Activated CD8-positive, alpha-beta T cell treated with anti-CD3 and anti-CD28 coated beads for 36 hours (primary cell): Measurements from ENCODE around the gene ATP1B1. TPM values are rescaled to one million over a fixed set of nuclear protein-coding genes. Genes with fewer than 3 reads are reported as not detected.

Source experiments
- ATAC-seq: fragments of 200-7000 bp; cut with Tn5 transposase; one replicate; pipeline ENCODE4 v1.10.0; 2021; ENCODE audit warnings: mild to moderate bottlenecking, moderate library complexity
- CTCF ChIA-PET: fragments of 350-600 bp; sonication (Branson Sonifier 250); formaldehyde crosslinking; loops from one replicate; lab custom pipeline; 2021; ENCODE audit warnings: antibody characterized with exemption; lab: Charles Lee
- POLR2A ChIA-PET: fragments of 350-600 bp; sonication (Branson Sonifier 250); formaldehyde crosslinking; loops from one replicate; lab custom pipeline; 2021; ENCODE audit warnings: antibody characterized with exemption; lab: Charles Lee
- DNase-seq: peaks from one replicate; pipeline ENCODE4 v3.0.0-alpha.2; 2020
- H3K27ac Mint-ChIP-seq: one replicate; pipeline ENCODE4 v1.8.0; 2021; ENCODE audit warnings: mild to moderate bottlenecking, mixed read lengths
- H3K27me3 Mint-ChIP-seq: one replicate; pipeline ENCODE4 v1.8.0; 2021; ENCODE audit warnings: mixed read lengths
- H3K36me3 Mint-ChIP-seq: one replicate; pipeline ENCODE4 v1.8.0; 2021; ENCODE audit warnings: low read depth, mixed read lengths
- H3K4me1 Mint-ChIP-seq: one replicate; pipeline ENCODE4 v1.8.0; 2021; ENCODE audit warnings: low read depth, mixed read lengths
- H3K4me3 Mint-ChIP-seq: one replicate; pipeline ENCODE4 v1.8.0; 2021; ENCODE audit warnings: mild to moderate bottlenecking, moderate library complexity, mixed read lengths
- H3K9me3 Mint-ChIP-seq: one replicate; pipeline ENCODE4 v1.8.0; 2021; ENCODE audit warnings: mixed read lengths
- intact Hi-C: fragments of 100-400 bp; cut with micrococcal nuclease; formaldehyde crosslinking; loops from one replicate; pipeline ENCODE4 v1.10.0; 2022
- total RNA-seq, 2 experiments: library from RNA; stranded (reverse); gene quantifications; one replicate each; pipeline ENCODE4 v1.2.3, GENCODE V29; 2021
- TF ChIP-seq, protein P1 (sequence below): fragments of 200-600 bp; IDR thresholded peaks from one replicate; pipeline ENCODE4 v1.8.0; 2022; ENCODE audit warnings: antibody characterized with exemption, mild to moderate bottlenecking

The ATP1B1 gene
- total RNA-seq, 2 experiments from 2014 or later, result 3.1 to 3.7 TPM

- Mint-ChIP-seq H3K36me3 (no peaks in the 10 kb centered on the region), H3K4me3 (no peak overlapping the region)
- CTCF ChIA-PET, result no interaction called here
Measured at GRCh38 chr1:169126335-169126734, 19.8 kb downstream of the ATP1B1 start.

DNA sequence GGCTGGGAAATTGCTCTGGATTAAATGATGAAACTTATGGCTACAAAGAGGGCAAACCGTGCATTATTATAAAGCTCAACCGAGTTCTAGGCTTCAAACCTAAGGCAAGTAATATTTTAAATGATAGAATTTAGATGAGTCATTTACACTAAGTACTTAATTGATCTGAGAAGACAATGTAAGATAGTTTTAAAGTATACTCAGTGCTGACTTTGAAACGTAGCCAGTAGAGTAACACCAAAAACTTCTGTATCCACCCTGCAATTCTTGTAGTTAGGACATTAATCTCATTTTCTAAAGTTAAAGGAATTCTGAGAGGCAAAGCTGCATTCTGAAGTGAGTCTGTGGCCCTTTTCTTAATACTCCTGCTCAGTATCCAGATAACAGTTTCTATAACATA lies 20.8 kb downstream of the ATP1B1 start:
- TF ChIP-seq, protein P1, sequence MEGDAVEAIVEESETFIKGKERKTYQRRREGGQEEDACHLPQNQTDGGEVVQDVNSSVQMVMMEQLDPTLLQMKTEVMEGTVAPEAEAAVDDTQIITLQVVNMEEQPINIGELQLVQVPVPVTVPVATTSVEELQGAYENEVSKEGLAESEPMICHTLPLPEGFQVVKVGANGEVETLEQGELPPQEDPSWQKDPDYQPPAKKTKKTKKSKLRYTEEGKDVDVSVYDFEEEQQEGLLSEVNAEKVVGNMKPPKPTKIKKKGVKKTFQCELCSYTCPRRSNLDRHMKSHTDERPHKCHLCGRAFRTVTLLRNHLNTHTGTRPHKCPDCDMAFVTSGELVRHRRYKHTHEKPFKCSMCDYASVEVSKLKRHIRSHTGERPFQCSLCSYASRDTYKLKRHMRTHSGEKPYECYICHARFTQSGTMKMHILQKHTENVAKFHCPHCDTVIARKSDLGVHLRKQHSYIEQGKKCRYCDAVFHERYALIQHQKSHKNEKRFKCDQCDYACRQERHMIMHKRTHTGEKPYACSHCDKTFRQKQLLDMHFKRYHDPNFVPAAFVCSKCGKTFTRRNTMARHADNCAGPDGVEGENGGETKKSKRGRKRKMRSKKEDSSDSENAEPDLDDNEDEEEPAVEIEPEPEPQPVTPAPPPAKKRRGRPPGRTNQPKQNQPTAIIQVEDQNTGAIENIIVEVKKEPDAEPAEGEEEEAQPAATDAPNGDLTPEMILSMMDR, result no peak
- no peak for DNase-seq
- ATAC-seq, result no peak
- ChIA-PET POLR2A (no interaction called here), CTCF (no interaction called here)
- Mint-ChIP-seq H3K4me3 (no peak overlapping the region), H3K4me1 (peaks cover 6% of the 10 kb centered on the region), H3K27me3 (no peaks in the 10 kb centered on the region), H3K36me3 (no peaks in the 10 kb centered on the region), H3K9me3 (no peaks in the 10 kb centered on the region), H3K27ac (no peak overlapping the region)
- intact Hi-C loops, result no loop called here

More at GRCh38 chr1:169126335-169126734, 19.8 kb downstream of the ATP1B1 start:
- intact Hi-C loops, result no loop called here
- POLR2A ChIA-PET, result no interaction called here
- peaks cover 6% of the 10 kb centered on the region for H3K4me1 Mint-ChIP-seq
- H3K27ac Mint-ChIP-seq, result no peak overlapping the region
- TF ChIP-seq, protein P1, result no peak
- no peak for ATAC-seq
- no peaks in the 10 kb centered on the region for H3K9me3 Mint-ChIP-seq
- no peaks in the 10 kb centered on the region for H3K27me3 Mint-ChIP-seq
- DNase-seq, result no peak

GRCh38 chr1:169128562-169128961 lies 22.1 kb downstream of the ATP1B1 start:
- no peak overlapping the region for H3K27ac Mint-ChIP-seq
- H3K36me3 Mint-ChIP-seq, result no peaks in the 10 kb centered on the region
- peaks cover 6% of the 10 kb centered on the region for H3K4me1 Mint-ChIP-seq
- intact Hi-C loops, result no loop called here
- H3K4me3 Mint-ChIP-seq, result no peak overlapping the region
- H3K27me3 Mint-ChIP-seq, result no peaks in the 10 kb centered on the region
- DNase-seq, result no peak
- H3K9me3 Mint-ChIP-seq, result no peaks in the 10 kb centered on the region
- ChIA-PET CTCF (interaction anchor here (1.0 kb wide), 1 partner anchor 11 kb away, joined by 3 read pairs; no protein-coding TSS in a partner anchor), POLR2A (no interaction called here)
- ATAC-seq, result peak; percentile 65
- TF ChIP-seq, protein P1, result no peak

DNA sequence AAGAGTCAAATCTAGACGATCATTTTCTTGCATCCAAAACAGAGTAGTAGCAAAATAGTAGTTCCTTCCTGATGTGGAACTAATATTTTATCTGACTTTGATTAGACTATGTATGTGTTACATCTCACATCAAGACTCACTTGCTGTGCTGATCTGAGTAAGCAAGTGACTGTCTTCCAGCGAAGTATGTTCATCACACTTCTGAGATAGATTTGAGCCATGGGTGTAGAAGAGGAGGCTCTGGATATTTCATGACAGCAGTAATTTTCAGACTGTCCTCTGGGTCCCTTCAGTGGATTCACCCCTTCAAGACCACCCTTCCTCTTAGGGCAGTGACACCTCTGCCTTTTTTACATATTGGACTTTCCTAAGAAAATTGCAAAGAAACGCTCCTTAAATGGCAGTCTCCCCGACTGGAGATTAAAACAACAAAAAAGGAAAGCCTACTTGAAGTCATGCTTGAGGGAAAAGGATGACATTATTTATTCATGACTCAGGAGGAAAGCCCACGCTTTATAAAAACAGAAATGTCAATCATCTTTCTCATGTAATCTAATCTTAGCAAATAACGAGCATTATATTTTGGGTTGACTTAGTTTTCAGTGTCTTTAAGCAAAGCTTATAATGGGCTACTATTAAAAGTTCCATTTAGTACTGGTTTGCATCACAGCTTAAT lies 22.8 kb downstream of the ATP1B1 start:
- Mint-ChIP-seq H3K27ac (no peak overlapping the region), H3K36me3 (no peaks in the 10 kb centered on the region), H3K4me1 (peaks cover 10% of the 10 kb centered on the region), H3K27me3 (no peaks in the 10 kb centered on the region), H3K4me3 (no peak overlapping the region), H3K9me3 (no peaks in the 10 kb centered on the region)
- TF ChIP-seq, protein P1, result no peak
- POLR2A ChIA-PET, result no interaction called here
- CTCF ChIA-PET, result interaction anchor here (1.0 kb wide), 1 partner anchor 11 kb away, joined by 3 read pairs; no protein-coding TSS in a partner anchor
- intact Hi-C loops, result no loop called here
- ATAC-seq (no peak), DNase-seq (no peak)

DNA sequence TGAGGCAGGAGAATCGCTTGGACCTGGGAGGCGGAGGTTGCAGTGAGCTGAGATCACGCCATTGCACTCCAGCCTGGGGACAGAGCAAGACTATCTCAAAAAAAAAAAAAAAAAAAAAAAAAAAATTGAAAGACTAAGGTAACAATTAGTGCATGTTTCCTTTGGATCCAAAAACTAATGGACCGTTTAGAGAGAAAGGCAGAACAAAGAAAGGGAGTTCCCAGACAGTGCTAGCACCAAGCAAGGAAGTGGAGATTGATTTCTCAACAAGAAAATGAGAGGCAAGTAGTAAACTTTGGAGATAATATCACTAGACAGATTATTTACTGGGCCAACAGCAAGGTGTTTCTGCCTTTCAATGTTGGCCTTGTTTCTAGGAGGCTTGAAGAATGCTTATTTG lies 24.2 kb downstream of the ATP1B1 start:
- ChIA-PET CTCF (no interaction called here), POLR2A (no interaction called here)
- Mint-ChIP-seq H3K9me3 (no peaks in the 10 kb centered on the region), H3K27ac (no peak overlapping the region), H3K4me1 (peaks cover 10% of the 10 kb centered on the region), H3K27me3 (no peaks in the 10 kb centered on the region), H3K4me3 (no peak overlapping the region), H3K36me3 (no peaks in the 10 kb centered on the region)
- TF ChIP-seq, protein P1, result no peak
- DNase-seq (no peak), ATAC-seq (no peak)
- intact Hi-C loops, result no loop called here
